HG03342 (cell line): ENCODE data around the gene SLC34A3.
"Not testable (repeated sequence)": the region's sequence is repeated elsewhere in the genome, so short reads cannot be mapped to it uniquely, and the experiment has no call there.

Source experiments
- ATAC-seq: cut with Tn5 transposase; IDR thresholded peaks from one replicate; pipeline ENCODE4 v1.9.1; 2021; ENCODE audit warnings: mild to moderate bottlenecking, moderate library complexity; ENCODE audit not compliant: unreplicated experiment

The SLC34A3 gene

DNA sequence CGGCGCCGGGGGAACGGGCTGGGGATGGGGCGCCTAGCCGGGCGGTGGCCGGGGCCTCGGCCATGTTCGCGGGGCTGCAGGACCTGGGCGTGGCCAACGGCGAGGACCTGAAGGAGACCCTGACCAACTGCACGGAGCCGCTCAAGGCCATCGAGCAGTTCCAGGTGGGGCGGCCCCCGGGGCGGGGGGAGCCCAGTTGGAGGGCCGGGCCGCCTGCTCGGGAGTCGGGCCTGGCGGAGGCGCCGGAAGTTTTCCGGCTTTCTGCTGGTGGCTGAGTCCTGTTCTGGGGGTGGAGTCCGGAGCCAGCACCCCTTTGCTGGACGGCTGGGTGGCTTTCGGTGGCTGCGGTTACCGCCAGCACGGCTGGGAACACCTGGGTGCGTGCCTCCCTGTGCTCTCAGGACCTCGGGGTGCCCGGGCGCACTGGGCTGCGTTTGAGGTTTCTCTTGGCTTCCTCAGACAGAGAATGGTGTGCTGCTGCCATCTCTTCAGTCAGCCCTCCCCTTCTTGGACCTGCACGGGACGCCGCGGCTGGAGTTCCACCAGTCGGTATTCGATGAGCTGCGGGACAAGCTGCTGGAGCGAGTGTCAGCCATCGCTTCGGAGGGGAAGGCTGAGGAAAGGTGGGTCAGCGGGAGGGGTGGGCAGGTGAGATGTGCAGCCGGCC, 24.9 kb downstream of the SLC34A3 start:
- peak; percentile 7 for ATAC-seq

DNA sequence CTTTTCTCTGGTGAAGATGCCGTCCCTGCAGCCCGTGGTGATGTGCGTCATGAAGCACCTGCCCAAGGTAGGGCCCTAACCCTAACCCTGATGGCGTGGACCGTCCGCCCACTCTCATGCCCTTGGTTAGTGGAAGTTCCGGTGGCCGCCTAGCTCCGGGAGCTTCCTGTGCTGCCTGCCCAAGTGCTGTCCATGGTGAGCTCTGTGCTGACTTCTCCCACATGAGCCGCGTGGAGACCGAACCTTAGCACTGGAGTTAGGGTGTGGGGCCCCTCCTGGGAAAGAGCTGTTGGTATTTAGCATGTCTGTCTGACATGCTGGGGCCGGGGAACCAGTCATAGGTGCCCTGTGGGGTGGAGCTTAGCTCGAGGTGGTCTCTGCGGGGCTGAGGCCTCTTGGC, 25.7 kb downstream of the SLC34A3 start:
- no peak for ATAC-seq

DNA sequence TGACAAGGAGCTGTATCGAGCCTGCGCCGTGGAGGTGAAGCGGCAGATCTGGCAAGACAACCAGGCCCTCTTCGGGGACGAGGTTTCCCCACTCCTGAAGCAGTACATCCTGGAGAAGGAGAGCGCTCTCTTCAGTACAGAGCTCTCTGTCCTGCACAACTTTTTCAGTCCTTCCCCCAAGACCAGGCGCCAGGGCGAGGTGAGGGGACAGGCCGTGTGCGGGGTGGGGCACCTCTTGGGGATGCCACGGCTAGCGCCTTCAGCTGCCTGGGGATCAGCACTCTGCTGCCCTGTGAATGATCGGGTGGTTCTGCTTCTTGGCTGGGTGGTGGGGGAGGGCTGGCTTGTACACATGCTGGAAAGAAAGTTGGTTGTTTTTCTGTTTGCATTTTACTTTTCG, 26.2 kb downstream of the SLC34A3 start:
- ATAC-seq: no peak

DNA sequence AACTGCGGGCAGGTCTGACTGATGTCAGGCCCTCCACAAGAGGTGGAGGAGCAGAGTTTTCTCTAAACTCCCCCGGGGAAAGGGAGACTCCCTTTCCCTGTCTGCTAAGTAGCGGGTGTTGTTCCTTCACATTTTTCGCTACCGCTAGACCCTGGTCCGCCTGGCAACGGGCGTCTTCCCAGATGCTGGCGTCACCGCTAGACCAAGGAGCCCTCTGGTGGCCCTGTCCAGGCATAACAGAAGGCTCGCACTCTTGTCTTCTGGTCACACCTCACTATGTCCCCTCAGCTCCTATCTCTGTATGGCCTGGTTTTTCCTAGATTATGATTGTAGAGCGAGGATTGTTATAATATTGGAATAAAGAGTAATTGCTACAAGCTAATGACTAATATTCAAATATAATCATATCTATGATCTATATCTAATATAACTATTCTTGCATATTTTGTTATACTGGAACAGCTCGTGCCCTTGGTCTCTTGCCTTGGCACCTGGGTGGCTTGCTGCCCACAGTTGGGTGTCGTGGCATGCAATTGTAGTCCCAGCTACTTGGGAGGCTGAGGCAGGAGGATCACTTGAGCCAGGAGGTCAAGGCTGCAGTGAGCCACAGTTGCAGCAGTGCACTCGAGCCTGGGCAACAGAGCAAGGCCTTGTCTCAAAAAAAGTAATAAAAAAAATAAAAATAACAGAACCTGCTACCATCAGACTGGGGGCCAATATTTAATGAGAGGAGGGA, 31.6 kb downstream of the SLC34A3 start:
- not testable (repeated sequence) for ATAC-seq

DNA sequence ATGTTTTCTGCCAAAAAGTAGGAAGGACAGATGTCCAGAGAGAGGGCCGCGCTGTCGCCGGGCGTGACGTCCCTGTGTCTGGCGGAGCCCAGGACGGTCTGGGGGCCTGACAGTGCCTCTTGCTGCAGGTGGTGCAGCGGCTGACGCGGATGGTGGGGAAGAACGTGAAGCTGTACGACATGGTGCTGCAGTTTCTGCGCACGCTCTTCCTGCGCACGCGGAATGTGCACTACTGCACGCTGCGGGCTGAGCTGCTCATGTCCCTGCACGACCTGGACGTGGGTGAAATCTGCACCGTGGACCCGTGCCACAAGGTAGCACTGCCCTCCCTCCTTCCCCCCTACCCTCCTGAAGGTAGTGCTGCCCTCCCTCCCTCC, 32.2 kb downstream of the SLC34A3 start:
- ATAC-seq: no peak

DNA sequence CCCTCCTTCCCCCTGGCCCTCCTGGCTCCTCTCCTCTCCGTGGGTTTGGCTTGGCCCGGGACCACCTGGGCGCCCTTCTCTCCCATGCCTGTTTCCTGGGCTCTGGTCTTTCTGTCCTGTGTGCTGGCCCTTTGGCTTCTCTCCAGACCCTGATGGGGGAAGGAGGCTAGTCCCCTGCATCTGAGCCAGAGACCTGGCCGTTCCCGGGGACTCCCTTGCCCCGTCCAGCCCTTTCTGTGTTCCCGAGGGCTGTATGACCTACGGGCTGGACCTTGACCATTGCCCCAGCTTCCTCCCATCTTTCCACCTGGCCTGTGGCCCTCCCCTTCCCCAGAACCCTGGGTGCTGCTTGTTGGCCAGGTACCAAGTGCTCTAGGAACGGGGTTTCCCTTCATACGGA, 32.8 kb downstream of the SLC34A3 start:
- no peak for ATAC-seq

DNA sequence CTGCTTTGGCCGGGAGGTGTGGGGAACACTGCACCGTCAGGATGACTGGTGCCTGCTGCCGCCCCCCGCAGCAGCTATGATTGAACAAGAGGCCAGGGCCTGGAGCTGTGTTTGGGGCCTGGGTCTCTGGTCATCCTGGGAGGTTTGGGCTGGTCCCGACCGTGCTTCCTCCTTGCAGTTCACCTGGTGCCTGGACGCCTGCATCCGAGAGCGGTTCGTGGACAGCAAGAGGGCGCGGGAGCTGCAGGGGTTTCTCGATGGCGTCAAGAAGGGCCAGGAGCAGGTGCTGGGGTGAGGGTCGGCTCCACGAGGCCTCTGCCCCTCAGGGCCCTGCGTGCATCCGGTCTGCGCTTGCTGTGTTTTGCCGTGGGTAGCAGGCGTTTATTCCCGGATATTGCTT, 33.4 kb downstream of the SLC34A3 start:
- ATAC-seq: no peak

DNA sequence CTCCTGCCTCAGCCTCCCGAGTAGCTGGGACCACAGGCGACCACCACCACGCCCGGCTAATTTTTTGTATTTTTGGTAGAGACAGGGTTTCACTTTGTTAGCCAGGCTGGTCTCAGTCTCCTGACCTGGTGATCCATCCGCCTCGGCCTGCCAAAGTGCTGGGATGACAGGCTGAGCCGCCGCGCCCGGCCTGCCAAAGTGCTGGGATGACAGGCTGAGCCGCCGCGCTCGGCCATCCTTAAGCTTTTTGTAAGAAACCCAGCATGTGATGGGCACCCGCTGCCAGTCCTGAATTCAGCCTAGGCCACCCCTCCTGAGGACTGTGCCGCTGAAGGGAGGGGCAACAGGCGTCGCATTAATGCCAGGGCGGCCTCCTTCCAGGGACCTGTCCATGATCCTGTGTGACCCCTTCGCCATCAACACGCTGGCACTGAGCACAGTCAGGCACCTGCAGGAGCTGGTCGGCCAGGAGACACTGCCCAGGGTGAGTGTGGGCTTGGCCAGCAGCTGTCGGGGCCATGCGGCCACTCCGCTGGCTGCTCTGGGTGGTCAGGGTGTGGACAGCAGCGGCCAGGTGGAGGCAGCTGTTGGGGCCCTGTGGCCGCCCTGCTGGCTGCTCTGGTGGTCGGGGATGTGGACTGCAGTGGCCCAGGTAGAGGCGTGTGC, 34.9 kb downstream of the SLC34A3 start:
- no peak for ATAC-seq

DNA sequence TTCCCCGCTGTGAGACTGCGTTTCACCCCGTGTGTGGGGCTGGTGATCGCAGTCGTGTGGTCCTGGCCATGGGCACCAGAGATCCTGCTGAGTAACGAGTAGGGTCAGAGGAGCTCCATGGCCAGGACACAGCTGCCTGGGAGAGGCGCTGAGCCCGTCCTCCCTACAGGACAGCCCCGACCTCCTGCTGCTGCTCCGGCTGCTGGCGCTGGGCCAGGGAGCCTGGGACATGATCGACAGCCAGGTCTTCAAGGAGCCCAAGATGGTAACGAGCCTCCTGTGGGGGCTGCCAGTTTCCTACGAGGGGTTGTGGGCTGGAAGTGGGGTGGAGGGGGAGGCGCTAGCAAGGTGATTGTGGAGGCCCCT, 35.4 kb downstream of the SLC34A3 start:
- ATAC-seq: no peak

DNA sequence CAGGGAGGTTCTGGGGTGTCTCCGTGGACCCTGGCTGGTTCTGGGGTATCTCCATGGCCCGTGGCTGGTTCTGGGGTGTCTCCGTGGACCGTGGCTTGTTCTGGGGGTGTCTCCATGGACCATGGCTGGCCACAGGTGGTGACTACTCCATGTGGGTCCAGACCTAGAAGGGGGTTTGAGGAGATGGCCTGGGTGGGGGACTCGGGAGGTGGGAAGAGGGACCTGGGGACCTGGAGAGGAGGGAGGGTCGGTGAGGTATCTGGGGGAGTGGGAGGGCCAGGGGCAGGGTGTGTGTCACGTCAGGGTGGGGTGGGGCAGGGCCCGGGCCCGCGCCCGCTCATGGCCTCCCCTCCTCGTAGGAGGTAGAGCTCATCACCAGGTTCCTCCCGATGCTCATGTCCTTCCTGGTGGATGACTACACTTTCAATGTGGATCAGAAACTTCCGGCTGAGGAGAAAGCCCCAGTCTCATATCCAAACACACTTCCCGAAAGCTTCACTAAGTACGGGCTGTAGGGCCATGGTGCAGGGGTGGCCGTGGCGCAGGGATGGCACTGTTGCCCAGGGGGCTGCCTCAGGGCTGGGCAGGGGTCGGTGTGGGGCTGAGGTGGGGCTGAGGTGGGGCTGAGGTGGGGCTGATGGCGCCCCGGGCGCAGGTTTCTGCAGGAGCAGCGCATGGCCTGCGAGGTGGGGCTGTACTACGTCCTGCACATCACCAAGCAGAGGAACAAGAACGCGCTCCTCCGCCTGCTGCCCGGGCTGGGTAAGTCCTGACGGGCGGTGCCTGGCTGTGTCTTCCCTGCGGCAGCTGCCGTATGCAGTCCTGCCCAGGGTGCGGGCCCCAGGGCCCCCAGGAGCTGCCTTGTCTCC, 36.1 kb downstream of the SLC34A3 start:
- ATAC-seq: no peak

DNA sequence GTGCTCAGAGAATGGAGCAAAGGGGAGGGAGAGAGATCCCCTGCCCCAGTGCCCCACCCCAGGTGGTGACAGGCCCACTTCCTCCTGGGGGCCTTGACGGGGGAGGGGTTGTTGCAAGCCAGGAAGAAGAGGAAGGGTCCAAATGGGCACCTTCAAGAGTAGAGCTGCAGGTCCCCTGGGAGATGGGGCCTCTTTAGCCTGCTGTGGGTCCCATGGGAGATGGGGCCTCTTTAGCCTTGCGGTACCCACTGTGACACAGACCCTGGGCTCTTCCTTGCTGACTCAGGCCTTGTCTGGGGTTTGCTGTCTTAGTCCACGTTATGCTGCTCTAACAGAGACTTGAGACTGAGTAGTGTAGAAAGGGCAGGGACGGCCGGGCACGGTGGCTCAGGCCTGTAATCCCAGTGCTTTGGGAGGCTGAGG, 37.2 kb downstream of the SLC34A3 start:
- no peak for ATAC-seq

DNA sequence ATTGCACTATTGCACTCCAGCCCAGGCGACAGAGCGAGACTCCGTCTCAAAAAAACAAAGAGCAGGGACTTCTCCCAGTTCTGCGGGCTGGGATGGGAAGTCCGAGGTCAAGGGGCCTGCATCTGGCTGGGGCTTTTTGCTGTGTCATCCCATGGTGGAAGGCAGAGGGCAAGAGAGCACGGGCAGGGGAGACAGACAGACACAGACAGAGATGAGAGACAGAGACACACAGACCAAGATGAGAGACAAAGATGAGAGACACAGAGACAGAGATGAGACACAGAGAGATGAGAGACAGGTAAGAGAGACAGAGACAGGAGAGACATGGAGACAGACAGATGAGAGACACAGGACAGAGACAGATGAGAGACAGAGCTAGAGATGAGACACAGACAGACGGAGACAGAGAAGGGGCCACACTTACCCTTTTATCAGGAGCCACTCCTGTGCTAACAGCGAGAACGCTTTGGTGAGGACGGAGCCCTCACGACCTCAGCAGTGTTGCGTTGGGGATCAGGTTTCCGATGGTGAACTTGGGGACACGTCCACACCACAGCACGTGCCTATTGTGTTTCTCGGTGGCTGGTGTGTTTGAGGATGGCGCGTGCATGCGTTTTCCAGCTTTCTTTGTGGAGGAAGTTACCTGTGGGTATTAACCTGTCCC, 38.0 kb downstream of the SLC34A3 start:
- ATAC-seq: no peak

DNA sequence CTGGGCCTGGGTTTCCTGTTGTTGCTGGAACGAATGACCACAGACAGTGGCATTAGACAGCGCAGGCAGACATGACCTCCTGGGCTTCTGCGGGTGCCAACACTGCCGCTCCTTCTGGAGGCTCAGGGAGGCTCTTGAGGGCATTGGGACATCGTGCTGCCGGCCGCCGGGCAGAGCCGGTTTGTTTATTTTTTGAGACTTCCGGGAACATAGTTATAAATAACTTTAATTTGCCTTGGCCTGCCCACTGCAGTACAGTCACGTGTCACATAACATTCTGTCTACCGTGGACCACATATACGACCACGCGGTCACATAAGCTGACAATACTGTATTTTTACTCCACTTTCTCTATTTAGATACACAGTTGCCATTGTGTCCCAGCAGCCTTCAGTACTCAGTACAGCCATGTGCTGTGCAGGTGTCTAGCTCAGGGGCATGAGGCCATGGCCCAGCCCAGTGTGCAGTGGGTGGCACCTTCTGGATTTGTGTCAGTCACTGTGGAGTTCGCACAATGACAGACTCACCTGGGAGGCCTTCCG, 38.6 kb downstream of the SLC34A3 start:
- ATAC-seq: no peak

DNA sequence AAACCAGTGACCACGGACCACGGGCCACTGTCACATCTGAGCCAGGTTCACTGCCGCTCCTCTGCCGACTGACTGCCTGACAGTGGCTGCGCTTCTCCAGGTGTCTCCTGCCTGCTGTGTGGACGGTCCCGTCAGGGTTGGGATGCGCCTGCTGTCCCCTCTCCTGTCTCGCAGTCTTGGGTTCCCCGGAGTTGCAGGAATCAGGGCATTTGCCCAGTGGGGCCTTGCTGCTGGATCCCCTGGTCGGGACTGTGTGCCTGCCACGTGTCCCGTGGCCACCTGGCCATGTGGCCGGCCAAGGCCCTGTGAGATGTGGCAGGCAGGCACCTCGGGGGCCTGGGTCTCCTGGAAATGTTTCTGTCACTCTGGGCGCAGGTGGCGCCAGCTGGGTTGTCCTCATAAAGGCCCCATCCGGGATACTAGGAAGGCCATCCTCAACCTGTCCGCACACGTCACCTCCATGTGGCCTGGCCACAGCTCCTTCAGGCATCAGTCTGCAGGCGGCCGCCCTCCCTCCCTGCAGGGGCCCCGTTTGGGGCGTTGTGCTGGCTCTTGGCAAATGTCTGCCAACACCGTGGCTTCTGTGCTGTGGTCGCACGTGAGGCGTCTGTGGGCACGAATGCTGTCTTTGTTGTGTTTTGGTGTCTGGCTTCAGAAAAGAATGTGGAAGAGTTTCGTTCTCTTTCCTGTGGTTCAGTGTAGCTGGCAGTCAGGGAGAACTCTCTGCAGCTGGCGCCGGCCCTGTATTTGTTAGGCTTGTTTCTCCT, 40.4 kb downstream of the SLC34A3 start:
- ATAC-seq: no peak

DNA sequence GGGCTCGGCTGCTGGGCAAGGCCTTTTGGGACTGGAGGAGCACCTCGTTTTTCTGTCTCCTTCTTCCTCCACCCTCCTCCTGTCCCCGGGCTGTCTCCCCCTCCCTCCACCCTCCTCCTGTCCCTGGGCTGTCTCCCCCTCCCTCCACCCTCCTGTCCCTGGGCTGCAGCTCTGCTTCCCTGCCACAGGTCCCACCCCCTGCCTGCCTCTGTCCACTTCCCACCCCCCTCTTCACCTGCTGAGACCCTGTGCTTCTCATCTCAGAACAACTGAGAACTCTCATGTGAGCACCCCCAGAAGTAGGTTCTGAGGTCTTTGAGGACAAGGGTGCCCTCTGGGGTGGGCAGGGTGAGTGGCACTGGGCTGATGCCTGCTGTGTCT, 41.0 kb downstream of the SLC34A3 start:
- no peak for ATAC-seq

DNA sequence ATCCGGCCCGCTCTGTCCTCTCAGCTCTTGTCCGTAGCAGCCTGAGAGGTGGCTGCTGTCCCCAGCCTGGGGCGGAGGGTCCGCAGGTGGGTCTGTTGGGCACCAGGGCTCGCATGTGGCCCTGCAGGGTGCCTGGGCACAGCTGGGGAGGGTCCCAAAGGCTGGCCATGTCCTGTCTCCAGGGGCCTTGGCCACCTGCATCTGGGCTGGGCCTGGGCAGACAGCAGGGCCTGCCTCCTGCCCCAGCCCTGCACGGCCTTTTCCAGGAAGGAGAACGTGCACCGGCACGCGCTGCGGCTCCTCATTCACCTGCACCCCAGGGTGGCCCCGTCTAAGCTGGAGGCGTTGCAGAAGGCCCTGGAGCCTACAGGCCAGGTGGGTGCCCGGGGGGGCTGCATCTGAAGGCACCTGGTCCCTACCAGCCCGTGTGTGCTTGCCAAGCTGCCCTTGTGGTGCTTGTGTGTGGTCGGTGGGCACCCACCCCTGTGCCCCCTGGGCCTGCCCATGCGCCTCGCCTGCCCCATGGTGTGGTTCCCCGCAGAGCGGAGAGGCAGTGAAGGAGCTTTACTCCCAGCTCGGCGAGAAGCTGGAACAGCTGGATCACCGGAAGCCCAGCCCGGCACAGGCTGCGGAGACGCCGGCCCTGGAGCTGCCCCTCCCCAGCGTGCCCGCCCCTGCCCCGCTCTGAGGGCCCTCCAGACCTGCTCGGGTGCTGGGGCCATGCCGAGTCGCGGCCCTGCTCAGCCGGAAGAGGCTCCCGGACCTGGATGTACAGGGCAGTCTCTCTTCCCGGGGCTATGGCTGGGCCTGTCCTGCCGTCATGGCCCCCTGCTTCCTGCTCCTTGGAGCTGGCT, 41.8 kb downstream of the SLC34A3 start:
- no peak for ATAC-seq

DNA sequence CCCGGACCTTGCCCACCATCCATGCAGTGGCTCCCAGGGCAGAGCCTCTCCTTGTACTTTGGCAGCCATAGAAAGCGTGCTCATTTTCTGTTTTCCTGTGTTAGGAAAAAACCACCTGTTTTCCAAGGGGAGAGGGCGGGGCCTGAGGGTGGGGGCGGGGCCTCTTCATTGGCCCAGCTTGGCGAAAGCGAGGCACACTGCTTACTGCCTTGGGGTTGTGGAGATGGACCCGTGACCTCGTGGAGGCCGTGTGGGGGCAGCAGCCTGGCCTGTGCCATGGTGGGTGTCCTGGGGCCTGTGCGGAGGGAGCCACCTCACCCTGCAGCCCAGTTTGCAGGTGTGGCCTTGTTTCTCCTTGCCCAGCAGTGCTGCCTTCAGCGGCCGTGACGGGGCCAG, 42.4 kb downstream of the SLC34A3 start:
- no peak for ATAC-seq

DNA sequence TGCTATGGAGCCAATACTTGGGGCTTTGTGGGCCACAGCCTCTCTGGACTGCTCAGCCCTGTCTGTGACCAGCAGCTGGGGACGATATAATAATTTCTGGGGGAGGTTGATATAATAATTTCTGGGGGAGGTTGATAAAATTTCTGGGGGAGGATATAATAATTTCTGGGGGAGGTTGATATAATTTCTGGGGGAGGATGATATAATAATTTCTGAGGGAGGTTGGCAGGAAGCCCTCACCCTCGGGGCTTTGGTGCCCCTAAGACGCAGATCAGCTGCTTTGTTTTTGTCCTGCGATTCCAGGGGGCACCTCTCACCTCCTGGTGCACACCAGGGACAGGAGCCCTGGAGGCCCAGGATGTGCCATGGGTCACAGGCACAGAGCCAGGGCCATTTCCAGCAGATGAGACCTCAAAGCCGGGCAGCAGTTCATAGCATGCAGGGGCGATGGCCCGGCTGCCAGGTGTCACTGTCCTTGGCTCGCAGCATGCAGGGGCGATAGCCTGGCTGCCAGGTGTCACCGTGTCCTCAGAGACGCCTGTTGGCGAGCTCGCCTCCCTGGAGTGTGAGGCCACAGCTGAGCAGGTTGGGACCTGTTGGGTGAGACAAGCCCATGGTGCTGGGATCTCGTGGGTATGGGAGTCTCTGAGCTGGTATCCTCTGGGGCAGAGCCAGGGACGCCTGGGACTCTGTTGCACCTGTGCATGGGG, 43.1 kb downstream of the SLC34A3 start:
- ATAC-seq: no peak
